Mammary epithelial cell (primary cell): Measurements from ENCODE around the gene ARL5A.
"Not testable (repeated sequence)": the region's sequence is repeated elsewhere in the genome, so short reads cannot be mapped to it uniquely, and the experiment has no call there.

Experiments used
- CTCF ChIP-seq, 2 donors: IDR thresholded peaks in 1 of 2; conservative IDR thresholded peaks in 1 of 2; 2 replicates each; pipeline ENCODE4 v1.5.1; 2011 to 2012; ENCODE audit warnings: inconsistent platforms in 2 of 2, low read length in 2 of 2, mild to moderate bottlenecking in 2 of 2, control low read depth in 1 of 2, low read depth in 1 of 2; ENCODE audit not compliant: insufficient read depth in 1 of 2; ENCODE audit errors: extremely low read depth in 1 of 2
- EZH2 ChIP-seq: IDR thresholded peaks from 2 replicates; pipeline ENCODE4 v1.6.1; 2012; ENCODE audit warnings: low read length, inconsistent platforms, borderline replicate concordance

- not testable (repeated sequence) for TF ChIP-seq CTCF (conservative IDR thresholded peaks at IDR 0.05 in 1 of 2, IDR thresholded peaks at IDR 0.05 in 1 of 2; ENCODE audit: extremely low read depth in 1 of 2, insufficient read depth in 1 of 2, low read depth in 1 of 2, low read length in 2 of 2); EZH2
These were observed 47.4 kb upstream of the ARL5A start for GRCh38 chr2:151875631-151876030.
